CD4-positive, alpha-beta T cell treated with Interleukin-1 beta for 1 hour (primary cell): ENCODE measurements around the gene DUS2.
A peak's percentile ranks its signal among the peaks of the same experiment; 100 is the strongest.
"Not testable (repeated sequence)": the region's sequence is repeated elsewhere in the genome, so short reads cannot be mapped to it uniquely, and the experiment has no call there.

Source experiments
- DNase-seq, 2 donors: peaks; one replicate each; pipeline ENCODE4 v3.0.0-alpha.2; 2020 to 2022

Gene DUS2

DNA sequence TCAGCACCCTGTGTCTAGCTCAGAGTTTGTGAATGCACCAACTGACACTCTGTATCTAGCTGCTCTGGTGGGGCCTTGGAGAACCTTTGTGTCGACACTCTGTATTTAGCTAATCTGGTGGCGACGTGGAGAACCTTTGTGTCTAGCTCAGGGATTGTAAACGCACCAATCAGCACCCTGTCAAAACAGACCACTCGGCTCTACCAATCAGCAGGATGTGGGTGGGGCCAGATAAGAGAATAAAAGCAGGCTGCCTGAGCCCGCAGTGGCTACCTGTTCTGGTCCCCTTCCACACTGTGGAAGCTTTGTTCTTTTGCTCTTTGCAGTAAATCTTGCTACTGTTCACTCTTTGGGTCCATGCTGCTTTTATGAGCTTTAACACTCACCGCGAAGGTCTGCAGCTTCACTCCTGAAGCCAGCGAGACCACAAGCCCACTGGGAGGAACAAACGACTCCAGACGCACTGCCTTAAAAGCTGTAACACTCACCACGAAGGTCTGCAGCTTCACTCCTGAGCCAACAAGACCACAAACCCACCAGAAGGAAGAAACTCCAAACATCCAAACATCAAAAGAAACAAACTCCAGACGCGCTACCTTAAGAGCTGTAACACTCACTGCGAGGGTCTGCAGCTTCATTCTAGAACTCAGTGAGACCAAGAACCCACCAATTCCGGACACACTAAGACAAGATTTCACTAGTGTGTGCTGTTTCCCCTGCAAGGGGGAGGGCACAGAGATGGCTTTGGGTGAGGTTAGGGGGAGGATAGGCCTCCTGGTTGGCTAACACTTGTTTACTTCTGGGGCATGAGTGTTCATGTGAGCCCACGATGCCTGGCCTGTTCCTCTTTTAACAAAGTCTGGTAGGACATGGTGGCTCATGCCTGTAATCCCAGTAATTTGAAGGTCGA, 24.1 kb upstream of the DUS2 start, which contains the start of gene DPEP2:
Gene DPEP2 (minus strand): TSS at position 706 of the 910 bp plus-strand sequence. CDS start 6,272 bp downstream, outside the sequence.
- peak; percentile 60 to 70 for DNase-seq

DNA sequence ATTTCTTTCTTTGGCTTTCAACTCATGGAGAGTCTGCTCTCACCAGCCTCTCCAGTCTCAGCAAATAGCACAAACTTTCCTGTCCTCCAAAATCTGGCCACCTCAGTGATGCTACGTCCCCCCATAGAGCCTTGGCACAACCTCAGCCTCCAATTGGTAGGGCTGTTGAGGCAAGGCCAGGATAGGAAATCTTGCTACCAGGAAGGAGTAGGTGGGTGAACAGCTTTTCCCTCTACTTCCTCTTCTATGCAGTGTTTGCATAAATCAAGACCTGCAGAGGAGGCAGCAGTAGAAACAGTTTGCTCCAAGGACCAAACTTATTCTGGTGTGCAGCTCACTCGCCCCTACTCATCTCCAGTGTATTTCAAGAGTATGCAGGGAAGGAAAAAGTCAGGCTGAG, 23.1 kb upstream of the DUS2 start:
- no peak for DNase-seq

DNA sequence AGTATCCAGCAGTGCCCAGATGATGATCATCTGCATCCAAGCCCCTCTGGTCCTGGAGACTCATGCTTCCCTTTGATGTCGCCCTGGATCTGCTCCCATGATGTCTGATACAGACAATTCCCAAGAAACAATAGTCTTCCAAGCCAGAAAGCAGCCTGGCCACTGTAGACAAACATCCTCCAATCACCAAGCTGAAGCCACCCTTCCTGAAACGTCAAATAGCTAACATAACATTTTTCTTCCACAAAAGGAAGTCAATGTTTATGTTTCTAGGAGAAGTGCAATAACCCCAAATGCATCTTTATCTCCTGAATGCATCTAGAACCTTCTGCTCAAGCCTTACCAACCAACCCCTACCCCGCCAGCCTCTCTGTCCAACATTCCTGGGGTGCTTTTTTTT, 22.6 kb upstream of the DUS2 start:
- peak in 1 of 2 donors; percentile 10 for DNase-seq

DNA sequence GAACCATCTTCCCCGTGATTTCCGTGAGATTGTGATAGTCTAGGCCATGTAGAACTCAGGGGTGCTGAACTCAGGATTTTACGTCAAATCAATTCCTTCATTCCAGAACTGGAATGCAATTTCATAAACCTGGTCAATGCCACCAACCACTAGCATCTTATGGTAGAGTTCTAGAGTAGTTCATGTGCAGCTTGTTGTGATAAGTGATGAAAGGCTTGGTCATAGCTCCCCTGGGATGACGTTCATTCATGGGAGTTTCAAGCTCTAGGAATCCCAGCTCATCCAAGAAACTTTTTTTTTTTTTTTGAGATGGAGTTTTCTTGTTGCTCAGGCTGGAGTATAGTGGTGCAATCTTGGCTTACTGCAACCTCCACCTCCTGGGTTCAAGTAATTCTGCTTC, 20.1 kb upstream of the DUS2 start:
- no peak for DNase-seq

DNA sequence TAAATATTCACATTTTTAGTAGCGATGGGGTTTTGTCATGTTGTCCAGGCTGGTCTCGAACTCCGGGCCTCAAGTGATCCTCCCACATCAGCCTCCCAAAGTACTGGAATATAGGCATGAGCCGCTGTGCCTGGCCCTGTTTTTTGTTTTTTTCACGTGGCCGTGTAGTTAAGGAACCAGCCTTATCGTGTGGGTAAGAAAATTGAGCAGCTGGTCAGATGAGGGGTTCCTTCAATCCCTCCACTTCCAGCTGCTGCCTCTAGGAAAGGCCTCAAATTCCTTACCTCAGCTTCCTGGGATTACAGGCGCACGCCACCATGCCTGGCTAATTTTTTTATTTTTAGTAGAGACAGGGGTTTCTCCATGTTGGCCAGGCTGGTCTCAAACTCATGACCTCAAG, 17.9 kb upstream of the DUS2 start:
- no peak for DNase-seq

DNA sequence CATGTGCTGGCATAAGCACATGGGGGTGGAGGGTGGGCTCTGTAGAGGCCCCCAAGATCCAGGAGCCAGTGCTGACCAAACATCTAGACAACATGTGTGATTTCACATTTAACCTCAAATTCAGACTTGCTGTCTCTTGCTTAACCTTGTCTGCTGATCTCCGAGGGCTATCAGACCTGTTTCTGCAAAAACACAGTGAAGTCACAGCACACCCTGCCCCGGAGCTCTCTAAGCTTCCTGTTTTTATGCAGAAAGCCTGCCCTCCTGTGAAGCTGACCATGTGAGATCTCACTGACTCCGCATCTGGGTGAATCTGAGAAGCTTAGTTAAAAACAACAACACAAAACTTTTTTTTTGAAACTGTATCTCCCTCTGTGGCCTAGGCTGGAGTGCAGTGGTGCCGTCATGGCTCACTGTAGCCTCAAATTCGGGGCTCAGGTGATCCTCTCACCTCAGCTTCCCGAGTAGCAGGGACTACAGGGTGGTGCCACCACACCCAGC, 17.2 kb upstream of the DUS2 start:
- DNase-seq: peak; percentile 70 to 82

DNA sequence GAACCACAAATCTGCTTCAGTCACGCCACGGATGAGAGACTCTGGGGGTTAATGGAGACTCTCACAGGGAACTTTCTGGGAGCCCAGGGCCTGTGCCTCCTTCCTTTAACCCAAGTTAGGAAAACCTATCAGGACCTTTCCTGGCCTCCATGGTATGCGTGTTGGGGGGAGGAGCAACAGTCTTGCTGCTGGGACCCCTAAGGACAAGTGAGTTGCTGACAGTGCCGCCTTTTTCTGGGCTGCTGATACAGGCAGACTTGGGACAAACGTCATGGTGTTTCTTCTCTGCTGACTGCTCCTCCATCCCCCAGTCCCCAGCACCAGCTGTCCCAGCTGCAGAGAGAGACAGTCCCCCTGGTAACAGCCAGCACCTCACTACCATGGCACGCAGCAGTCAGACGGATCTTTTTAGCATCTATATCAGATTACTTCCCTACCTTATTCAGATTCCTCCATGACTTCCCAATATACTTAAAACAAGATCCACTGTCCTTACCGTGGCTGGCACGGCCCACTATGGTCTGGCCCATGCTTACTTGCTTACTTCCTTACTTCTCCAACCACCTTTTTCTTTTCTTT, 13.8 kb upstream of the DUS2 start:
- DNase-seq: no peak

DNA sequence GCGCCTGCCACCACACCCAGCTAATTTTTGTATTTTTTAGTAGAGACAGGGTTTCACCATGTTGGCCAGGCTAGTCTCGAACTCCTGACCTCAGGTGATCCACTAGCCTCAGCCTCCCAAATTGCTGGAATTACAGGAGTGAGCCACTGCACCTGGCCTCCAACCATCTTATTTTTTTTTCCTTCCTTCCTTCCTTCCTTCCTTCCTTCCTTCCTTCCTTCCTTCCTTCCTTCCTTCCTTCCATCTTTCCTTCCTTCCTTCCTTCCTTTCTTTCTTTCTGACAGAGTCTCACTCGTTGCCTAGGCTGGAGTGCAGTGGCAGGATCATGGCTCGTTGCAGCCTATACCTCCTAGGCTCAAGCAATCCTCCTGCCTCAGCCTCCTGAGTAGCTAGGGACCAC, 13.2 kb upstream of the DUS2 start:
- not testable (repeated sequence) for DNase-seq

DNA sequence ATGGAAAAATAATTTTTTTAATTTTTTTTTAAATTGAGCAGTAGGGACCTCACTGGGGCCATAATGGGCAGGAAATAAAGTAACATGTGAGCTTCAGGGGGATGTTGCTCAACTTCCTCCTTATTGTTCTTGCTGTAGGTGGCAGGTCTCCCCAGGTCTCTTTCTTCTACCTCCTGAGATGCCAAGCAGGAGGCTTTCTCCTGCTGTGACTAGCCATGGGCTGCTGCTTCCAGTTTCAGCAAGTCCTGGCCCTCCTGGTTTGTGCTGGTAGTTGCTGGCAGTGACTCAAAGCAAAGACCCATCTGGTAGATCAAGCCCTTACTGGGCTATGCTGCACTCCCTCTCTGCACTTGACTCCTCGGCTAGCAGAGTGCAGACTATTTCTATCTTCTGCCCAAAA, 9.6 kb upstream of the DUS2 start:
- DNase-seq: no peak

DNA sequence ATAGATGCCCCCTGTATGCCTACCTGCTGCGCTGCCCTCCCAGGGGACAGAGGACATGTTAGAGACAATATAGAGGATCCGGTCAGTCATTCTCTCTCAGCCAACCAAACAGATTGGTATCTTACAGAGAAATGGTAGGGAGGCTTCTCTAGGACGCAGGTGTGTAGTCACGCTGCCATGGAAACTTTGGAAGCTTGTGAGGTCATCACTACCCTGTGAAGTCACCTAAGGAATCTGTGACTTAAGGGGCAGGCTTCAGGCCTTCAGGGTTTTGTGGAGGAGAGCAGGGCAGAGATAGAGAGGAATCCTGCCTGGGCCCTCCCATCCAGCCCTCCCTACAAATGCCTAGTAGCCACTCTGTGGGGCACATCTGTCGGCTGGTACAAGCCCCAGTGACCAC, 7.4 kb upstream of the DUS2 start, which contains the start of gene DPEP2NB:
Gene DPEP2NB (minus strand): TSS at position 231 of the 400 bp plus-strand sequence. CDS start 141 bp downstream, at position 90.
- DNase-seq: no peak

DNA sequence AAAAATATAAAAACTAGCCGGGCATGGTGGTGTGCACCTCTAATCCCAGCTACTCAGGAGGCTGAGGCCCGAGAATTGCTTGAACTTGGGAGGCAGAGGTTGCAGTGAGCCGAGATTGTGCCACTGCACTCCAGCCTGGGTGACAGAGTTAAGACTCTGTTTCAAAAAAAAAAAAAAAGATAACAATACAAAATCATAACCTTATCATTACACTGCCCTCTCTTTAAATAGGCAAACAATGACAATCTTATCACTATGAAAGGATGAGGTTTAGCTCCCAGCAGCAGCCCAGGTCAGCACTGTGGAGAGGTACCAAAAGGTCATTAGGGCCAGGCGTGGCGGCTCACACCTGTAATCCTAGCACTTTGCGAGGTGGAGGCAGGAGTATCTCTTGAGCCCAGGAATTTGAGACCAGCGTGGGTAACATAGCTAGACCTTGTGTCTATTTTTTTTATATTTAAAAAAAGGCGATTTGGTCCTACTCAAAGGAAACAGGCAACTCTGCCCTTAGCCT, 3.9 kb upstream of the DUS2 start:
- no peak for DNase-seq

DNA sequence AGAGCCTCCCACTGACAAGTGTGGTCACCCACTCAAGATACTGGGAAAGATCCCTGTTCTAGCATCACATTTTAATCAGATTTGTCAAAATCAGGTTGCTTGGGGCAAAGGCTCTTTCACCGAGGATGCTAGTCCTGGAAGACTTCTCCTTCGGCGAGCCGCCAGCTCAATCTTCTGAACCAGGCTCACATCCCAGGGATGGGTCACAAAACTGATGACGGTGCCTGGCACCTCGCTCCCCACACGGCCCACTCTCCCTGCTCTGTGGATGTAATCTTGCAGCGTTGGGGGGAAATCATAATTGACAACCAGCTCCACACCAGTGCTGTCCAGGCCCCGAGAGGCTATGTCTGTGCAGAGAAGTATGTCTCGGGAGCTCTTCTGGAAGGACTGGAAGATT, 1.6 kb upstream of the DUS2 start:
- DNase-seq: no peak

DNA sequence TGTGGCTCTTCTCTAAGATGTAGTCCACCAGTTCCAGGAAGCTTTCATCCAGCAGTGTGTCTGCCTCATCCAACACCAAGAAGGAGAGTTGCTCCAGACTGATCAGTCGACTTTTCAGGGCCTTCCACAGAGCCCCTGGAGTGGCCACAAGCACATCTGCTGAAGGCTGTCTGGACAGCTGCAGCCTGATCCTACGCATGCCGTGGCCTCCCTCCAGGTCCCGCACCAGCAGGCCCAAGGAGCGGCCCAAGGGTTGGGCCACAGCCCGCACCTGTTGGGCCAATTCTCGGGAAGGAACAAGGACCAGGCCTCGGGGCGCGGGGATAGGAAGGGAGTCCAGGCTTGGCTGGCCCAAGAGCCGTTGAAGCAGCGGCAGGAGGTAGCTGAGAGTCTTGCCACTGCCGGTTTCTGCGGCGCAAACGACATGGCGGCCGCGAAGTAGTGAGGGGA, 781 bp upstream of the DUS2 start:
- DNase-seq: no peak

DNA sequence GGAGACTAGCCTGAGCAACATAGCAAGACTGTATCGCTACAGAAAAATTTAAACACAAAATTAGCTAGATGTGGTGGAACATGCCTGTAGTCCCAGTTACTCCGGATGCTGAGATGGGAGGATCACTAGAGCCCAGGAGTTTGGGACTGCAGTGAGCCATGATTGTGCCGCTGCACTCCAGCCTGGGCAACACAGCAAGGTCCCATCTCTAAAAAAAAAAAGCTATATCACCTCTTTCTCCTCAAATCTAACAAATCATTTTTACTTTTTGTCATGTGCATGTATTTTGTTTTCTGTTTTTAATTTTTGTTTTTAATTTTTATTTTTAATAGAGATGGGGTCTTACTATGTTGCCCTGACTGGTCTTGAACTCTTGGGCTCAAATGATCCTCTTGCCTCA, 5.9 kb downstream of the DUS2 start:
- DNase-seq: no peak

DNA sequence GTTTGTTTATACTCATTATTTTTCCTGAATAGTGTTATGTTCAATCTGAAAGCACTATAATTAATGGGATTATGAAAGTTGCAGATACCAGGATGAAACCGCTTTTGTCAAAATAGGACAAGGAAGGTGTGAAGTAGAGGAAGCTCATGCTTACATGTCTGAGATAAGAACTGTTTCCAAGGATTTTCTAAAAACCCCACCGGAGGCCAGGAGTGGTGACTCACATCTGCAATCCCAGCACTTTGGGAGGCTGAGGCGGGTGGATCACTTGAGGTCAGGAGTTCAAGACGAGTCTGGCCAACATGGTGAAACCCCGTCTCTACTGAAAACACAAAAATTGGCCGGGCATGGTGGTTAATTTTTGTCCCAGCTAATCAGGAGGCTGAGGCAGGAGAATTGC, 7.0 kb downstream of the DUS2 start:
- DNase-seq: not testable (repeated sequence)

DNA sequence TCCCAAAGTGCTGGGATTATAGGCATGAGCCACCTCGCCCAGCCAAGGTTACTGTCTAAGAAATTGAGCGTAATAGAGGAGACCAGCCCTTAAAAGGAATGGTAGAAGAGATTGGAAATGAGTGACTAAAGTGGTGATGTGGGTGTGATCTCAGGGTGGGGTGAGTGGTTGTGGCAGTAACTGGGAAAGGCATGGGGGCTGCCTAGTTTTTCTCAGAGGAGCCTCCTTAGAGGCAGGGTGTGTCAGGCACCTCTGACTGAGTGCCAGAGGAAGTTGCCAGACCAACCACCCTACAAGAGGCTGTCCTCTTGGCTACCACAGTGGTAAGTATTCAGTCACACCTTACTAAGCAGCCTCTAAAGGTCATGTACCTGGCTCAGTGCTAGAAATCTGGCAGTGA, 8.9 kb downstream of the DUS2 start:
- no peak for DNase-seq

DNA sequence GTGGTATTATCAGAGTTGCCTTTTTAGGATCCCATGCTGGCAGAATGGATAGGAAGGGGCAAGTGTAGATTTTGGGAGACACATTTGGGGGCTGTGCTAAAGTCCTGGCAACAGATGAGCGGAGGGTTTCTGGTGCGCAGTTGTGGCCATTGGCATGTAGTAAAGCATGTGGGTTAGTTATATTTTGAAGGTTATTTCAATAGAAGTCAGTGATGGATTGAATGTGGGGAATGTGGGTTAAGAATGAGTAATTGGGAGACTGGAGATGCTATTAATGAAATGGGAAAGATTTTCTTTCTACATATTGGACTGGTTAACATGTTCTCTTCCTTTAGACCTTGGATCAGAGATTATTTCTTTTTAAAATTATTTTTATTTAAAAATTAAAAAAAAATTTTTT, 10.0 kb downstream of the DUS2 start:
- DNase-seq: no peak

DNA sequence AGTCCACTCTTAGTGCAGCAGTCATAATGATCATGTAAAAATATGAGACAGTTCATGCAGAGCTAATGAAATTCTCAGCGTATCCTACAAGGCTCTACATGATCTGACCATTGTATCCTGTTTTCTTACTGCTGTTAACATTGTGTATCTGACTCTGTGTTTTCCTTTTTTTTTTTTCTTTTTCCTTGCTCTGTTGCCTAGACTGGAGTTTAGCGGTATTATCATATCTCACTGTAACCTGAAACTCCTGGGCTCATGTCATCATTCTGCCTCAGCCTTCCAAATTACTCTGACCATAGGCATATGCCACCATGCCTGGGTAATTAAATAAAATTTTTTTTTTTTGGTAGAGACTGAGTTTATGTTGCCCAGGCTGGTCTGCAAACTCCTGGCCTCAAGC, 12.1 kb downstream of the DUS2 start:
- DNase-seq: no peak

DNA sequence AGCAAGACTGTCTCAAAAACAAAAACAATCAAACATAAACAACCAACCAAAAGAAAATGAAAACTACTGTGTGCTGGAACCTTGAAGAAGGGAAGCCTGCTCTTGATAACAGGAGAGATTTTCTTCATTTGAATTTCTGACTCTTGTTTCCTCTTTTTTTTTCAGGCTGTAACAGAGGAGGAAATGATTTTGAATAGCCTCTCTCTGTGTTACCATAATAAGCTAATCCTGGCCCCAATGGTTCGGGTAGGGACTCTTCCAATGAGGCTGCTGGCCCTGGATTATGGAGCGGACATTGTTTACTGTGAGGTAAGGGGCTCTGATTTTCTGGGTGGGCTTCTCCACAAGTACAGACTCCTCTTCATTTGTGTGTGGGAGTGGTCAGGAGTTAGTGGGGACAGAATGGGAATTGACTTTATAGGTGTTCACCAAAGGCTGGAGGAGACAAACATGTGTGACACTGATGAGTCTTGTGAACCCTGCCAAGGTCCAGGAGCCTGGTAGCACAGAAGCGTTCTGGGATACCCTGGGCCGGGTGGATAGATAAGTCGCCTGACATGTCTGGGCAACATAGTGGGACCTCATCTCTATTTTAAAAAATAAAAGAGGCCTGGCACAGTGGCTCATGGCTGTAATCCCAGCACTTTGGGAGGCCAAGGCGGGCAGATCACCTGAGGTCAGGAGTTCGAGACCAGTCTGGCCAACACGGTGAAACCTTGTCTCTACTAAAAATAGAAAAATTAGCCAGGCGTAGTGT, 14.9 kb downstream of the DUS2 start:
- no peak for DNase-seq

DNA sequence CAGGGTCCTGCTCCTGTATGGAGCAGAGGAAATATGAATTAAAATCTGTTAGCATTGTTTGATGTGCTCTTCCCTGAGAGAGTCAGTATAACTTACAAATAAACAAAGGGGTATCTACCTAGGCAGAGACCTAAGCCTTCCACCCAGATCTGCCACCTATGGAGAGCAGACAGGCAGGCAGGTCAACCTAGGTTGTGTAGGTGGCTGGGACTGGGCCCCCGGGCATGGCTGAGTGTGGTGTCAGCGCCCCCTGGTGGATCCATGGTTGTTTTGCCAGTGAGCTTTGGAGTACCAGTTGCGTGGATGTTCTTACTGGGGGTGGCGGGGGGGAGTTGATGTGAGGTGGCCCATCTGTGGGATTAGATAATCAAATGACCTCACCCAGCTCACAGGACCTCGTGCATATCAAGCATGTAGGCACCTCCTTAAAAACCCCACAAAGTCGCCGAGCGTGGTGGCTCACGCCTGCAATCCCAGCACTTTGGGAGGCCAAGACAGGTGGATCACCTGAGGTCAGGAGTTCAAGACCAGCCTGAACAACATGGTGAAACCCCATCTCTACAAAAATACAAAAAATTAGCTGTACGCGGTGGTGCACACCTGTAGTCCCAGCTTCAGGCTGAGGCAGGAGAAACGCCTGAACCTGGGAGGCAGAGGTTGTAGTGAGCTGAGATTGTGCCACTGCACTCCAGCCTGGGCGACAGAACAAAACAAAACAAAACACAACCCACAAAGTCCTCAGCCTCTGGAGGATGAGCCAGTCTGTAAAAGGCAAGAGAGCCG, 17.6 kb downstream of the DUS2 start:
- DNase-seq: peak; percentile 89 to 92

DNA sequence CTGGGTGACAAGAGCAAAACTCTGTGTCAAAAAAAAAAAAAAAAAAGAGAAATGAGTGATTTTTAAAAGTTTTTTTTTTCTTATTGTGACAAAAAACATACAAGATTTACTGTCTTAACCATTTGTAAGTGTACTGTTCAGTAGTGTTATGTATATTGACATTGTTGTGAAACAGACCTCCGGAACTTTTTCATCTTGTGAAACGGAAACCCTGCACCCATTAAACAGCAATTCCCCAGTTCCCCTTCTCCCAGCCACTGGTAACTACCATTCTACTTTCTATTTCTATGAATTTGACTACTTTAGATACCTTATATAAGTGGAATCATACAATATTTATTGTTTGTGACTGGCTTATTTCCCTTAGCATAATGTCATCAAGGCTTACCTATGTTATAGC, 18.7 kb downstream of the DUS2 start:
- DNase-seq: no peak

DNA sequence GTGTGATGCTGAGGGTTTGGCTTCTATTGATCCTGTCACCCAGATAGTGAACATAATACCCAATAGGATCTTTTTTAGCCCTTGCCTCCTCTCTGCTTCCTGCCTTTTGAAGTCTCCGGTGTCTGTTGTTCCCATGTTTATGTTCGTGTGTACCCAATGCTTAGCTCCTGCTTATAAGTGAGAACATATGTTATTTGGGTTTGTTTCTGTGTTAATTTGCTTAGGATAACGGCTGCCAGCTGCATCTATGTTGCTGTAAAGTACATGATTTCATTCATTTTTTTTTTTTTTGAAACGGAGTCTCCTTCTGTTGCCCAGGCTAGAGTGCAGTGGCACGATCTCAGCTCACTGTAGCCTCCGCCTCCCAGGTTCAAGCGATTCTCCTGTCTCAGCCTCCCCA, 23.0 kb downstream of the DUS2 start:
- DNase-seq: no peak
